ENCODE data around the gene UBE2V1.
"Not testable (repeated sequence)": the region's sequence is repeated elsewhere in the genome, so short reads cannot be mapped to it uniquely, and the experiment has no call there.

The UBE2V1 gene

GRCh38 chr20:50141811-50142561 lies 29.0 kb upstream of the UBE2V1 start:
- TF ChIP-seq, protein P1, sequence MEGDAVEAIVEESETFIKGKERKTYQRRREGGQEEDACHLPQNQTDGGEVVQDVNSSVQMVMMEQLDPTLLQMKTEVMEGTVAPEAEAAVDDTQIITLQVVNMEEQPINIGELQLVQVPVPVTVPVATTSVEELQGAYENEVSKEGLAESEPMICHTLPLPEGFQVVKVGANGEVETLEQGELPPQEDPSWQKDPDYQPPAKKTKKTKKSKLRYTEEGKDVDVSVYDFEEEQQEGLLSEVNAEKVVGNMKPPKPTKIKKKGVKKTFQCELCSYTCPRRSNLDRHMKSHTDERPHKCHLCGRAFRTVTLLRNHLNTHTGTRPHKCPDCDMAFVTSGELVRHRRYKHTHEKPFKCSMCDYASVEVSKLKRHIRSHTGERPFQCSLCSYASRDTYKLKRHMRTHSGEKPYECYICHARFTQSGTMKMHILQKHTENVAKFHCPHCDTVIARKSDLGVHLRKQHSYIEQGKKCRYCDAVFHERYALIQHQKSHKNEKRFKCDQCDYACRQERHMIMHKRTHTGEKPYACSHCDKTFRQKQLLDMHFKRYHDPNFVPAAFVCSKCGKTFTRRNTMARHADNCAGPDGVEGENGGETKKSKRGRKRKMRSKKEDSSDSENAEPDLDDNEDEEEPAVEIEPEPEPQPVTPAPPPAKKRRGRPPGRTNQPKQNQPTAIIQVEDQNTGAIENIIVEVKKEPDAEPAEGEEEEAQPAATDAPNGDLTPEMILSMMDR (IDR thresholded peaks at IDR 0.05; ENCODE audit: control insufficient read depth, extremely low read depth, insufficient read depth) = no peak
- DNase-seq (ENCODE audit: low read depth) = peak; percentile 72
- H3K4me3 ChIP-seq (ENCODE audit: low read depth, low read length) = no peak overlapping the region

GRCh38 chr20:50141018-50141675 lies 28.2 kb upstream of the UBE2V1 start:
- no peak overlapping the region for H3K4me3 ChIP-seq (ENCODE audit: low read depth, low read length)
- TF ChIP-seq, protein P1 (IDR thresholded peaks at IDR 0.05; ENCODE audit: control insufficient read depth, extremely low read depth, insufficient read depth) = no peak
- no peak for DNase-seq (ENCODE audit: low read depth)

DNA sequence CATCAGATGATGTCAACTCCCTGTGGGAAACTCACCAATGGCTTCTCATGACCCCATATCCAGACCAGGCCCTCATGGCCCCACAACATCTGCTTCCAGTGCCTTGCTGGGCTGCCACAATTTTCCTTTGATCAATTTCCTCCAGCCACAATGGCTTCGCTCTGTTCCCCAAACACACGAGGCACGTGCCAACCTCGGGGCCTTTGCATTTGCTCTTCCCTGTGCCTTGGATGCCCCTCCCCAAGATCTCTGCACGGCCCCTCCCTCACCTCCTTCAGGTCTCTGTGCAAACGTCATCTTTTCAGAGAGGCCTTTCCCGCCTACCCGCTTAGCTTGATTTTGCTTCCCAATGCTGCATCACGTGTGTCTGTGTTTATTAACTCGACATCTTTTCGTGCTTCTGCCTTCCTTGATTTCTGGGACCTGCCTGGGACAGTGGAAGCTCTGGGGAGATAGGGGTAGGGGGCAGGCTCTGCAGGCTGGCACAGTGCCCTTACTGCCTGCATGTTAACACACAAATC lies 27.4 kb upstream of the UBE2V1 start:
- TF ChIP-seq, protein P1 (IDR thresholded peaks at IDR 0.05; ENCODE audit: control insufficient read depth, extremely low read depth, insufficient read depth) = no peak
- no peak overlapping the region for H3K4me3 ChIP-seq (ENCODE audit: low read depth, low read length)
- no peak for DNase-seq (ENCODE audit: low read depth)

- TF ChIP-seq, protein P1 (IDR thresholded peaks at IDR 0.05; ENCODE audit: control insufficient read depth, extremely low read depth, insufficient read depth) = peak; percentile 3; the same call in 1 of the 2 replicates
- no peak for DNase-seq (ENCODE audit: low read depth)
- no peak overlapping the region for H3K4me3 ChIP-seq (ENCODE audit: low read depth, low read length)
Measured at GRCh38 chr20:50138479-50139393, 25.8 kb upstream of the UBE2V1 start.

GRCh38 chr20:50138120-50138478 lies 25.1 kb upstream of the UBE2V1 start:
- DNase-seq (ENCODE audit: low read depth) = no peak
- TF ChIP-seq, protein P1 (IDR thresholded peaks at IDR 0.05; ENCODE audit: control insufficient read depth, extremely low read depth, insufficient read depth) = no peak
- no peak overlapping the region for H3K4me3 ChIP-seq (ENCODE audit: low read depth, low read length)

GRCh38 chr20:50137702-50138101 lies 24.8 kb upstream of the UBE2V1 start:
- not testable (repeated sequence) for H3K4me3 ChIP-seq (ENCODE audit: low read depth, low read length)
- peak; percentile 82 for DNase-seq (ENCODE audit: low read depth)

Data from LNCaP clone FGC (cell line).